Activated T-cell treated with anti-CD3 and anti-CD28 coated beads for 48 hours (primary cell): Measurements from ENCODE around the gene APBB2.
A peak's percentile ranks its signal among the peaks of the same experiment; 100 is the strongest.

ENCODE experiments used
- DNase-seq: peaks from one replicate; pipeline ENCODE4 v3.0.0-alpha.2; 2020; ENCODE audit warnings: low read depth

Gene APBB2

GRCh38 chr4:40897557-40898203 is 316.7 kb downstream of the APBB2 start:
- DNase-seq, result peak; percentile 57

GRCh38 chr4:40890764-40891163 is 323.6 kb downstream of the APBB2 start:
- no peak for DNase-seq

GRCh38 chr4:40890199-40890598 is 324.1 kb downstream of the APBB2 start:
- no peak for DNase-seq

GRCh38 chr4:40888933-40889332 is 325.4 kb downstream of the APBB2 start:
- DNase-seq, result no peak

- no peak for DNase-seq
Observed at GRCh38 chr4:40887764-40888131, 326.6 kb downstream of the APBB2 start.

- DNase-seq, result no peak
Observed at GRCh38 chr4:40886931-40887763, 327.2 kb downstream of the APBB2 start.

GRCh38 chr4:40881851-40882250 is 332.5 kb downstream of the APBB2 start:
- DNase-seq, result no peak

GRCh38 chr4:40881096-40881495 is 333.2 kb downstream of the APBB2 start:
- no peak for DNase-seq

GRCh38 chr4:40878548-40879055 is 335.7 kb downstream of the APBB2 start:
- DNase-seq, result no peak

GRCh38 chr4:40877081-40877480 is 337.3 kb downstream of the APBB2 start:
- DNase-seq, result no peak

- DNase-seq, result no peak
Observed at GRCh38 chr4:40875507-40876150, 338.7 kb downstream of the APBB2 start.

- DNase-seq, result no peak
Observed at GRCh38 chr4:40874901-40875300, 339.4 kb downstream of the APBB2 start.

- no peak for DNase-seq
Observed at GRCh38 chr4:40874331-40874730, 340.0 kb downstream of the APBB2 start.

- DNase-seq, result no peak
Observed at GRCh38 chr4:40871695-40872250, 342.6 kb downstream of the APBB2 start.

- no peak for DNase-seq
Observed at GRCh38 chr4:40870150-40870549, 344.2 kb downstream of the APBB2 start.

- no peak for DNase-seq
Observed at GRCh38 chr4:40865696-40866095, 348.6 kb downstream of the APBB2 start.

- no peak for DNase-seq
Observed at GRCh38 chr4:40864531-40864930, 349.8 kb downstream of the APBB2 start.

GRCh38 chr4:40858962-40859361 is 355.4 kb downstream of the APBB2 start:
- no peak for DNase-seq

- DNase-seq, result no peak
Observed at GRCh38 chr4:40857956-40858355, 356.4 kb downstream of the APBB2 start.

GRCh38 chr4:40856840-40857362 is 357.4 kb downstream of the APBB2 start:
- DNase-seq, result peak; percentile 65

GRCh38 chr4:40856277-40856839 is 358.0 kb downstream of the APBB2 start:
- no peak for DNase-seq

GRCh38 chr4:40850496-40850895 is 363.8 kb downstream of the APBB2 start:
- DNase-seq, result no peak
